IPS-11a (cell line): ENCODE measurements around the gene THUMPD3.
A peak's percentile ranks its signal among the peaks of the same experiment; 100 is the strongest.

ENCODE experiments used
- H3K4me3 ChIP-seq: one replicate; pipeline ENCODE4 v1.5.1; 2013; ENCODE audit warnings: low read depth, low read length, control low read depth

Gene THUMPD3

GRCh38 chr3:9396632-9397331, 33.9 kb downstream of the THUMPD3 start:
- peak overlapping the region; percentile 82 for H3K4me3 ChIP-seq

GRCh38 chr3:9397332-9397905, 34.6 kb downstream of the THUMPD3 start, which contains the start of gene SETD5:
Gene SETD5, plus strand, starts transcription at chr3:9397615. Its CDS starts 31,324 bp downstream, at chr3:9428939.
- peak within 1 kb of the TSS; percentile 98 for H3K4me3 ChIP-seq

DNA sequence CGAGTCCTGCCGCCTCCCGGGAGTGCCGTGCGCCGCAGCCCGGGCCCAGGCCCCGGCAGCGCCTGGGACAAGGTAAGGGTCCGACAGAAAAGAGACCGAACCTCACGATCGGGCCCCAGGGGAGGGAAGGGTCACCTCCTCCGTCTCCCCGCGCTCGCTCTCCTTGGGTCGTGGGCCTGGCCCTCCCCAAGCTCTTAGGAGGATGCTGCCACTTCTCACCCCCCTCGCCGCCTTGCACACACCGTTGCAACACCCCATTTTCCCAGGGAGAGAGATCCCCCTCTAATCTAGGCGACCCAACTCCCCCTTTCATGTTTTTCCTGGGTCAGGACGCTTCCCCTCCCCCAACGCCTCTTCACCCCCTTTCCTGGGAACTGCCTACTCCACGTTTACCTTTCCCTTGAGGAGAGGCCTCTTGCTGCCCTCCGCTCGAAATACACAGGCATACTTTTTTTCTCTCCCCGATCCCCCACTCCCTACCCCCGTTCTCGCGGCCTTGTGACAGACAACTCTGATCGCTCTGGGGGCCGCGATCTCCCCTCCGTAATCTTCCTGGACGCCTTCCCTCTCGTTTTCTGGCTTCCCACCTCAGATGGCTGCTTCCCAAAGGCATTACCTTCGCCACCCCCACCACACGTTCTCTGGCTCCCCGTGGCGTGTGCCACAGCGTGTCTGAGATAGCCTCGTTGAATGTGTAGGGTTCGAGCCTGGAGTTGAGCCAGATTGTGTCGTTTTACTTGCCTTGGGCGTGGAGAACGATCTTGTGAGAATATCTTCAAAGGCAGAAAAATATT, 35.2 kb downstream of the THUMPD3 start:
- peak overlapping the region; percentile 98 for H3K4me3 ChIP-seq

GRCh38 chr3:9398700-9399336, 36.0 kb downstream of the THUMPD3 start:
- peak overlapping the region; percentile 98 for H3K4me3 ChIP-seq

DNA sequence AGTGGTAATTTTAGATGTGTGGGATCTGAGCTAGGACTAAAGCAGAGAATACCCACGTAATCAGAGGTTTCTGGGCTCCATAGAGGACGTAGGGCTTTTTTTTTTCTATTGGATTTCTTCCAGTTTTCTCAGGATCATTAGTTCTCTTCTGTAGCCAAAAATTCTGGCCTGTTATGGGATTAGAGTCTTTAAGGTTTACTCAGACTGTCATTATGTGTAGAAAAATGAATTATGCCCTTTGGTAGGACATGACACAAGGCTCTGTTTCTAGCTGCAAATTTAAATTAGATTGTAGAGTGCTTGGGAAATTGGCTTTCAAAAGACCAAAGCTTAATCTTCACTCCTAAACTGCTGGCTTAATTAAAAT, 36.5 kb downstream of the THUMPD3 start:
- H3K4me3 ChIP-seq: peak overlapping the region; percentile 98

DNA sequence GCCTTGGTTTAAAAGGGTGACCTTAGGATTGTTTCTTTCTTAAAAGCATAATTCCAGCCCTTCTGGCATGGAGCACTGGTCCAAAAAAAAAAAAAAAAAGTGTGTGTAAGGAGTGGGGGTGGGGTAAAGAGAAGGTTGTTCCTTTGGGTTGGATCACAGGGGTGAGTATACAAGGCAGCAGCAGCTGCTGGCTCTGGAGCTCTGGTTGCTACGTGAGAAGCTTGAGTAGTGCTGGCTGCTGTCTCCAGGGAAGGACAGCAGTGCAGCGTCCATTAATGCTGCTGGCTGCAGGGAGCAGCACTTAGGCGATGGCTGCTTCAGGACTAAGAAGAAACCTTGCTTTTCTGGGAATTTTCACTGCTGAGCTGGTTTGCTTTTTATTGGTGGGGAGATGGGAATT, 36.9 kb downstream of the THUMPD3 start:
- H3K4me3 ChIP-seq: peak overlapping the region; percentile 98

GRCh38 chr3:9400616-9401015, 37.8 kb downstream of the THUMPD3 start:
- H3K4me3 ChIP-seq: no peak overlapping the region

DNA sequence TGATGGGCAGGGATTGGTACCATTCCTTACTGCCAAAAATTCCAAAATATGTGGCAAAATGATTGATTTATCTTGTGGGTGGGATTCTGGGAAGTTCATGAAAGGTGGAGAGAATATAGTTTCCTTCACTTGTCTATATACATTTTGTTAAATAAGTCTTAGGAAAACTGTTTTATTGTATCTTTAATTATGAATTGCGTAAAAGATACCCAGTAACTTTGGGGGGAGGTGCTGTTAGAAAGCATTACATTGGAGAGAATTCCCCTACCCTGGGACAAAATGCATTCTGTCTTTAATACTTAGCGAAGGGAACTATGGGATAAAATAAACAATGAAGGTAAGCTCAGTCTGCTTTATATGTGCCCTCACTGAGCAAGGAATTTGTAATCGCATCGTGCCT, 39.1 kb downstream of the THUMPD3 start:
- H3K4me3 ChIP-seq: no peak overlapping the region

- no peak overlapping the region for H3K4me3 ChIP-seq
Observed at GRCh38 chr3:9402410-9403228, 39.8 kb downstream of the THUMPD3 start.

- no peak overlapping the region for H3K4me3 ChIP-seq
Observed at GRCh38 chr3:9403463-9403862, 40.6 kb downstream of the THUMPD3 start.

GRCh38 chr3:9404680-9405079, 41.8 kb downstream of the THUMPD3 start:
- H3K4me3 ChIP-seq: no peak overlapping the region

GRCh38 chr3:9405756-9406155, 42.9 kb downstream of the THUMPD3 start:
- H3K4me3 ChIP-seq: no peak overlapping the region

- H3K4me3 ChIP-seq: no peak overlapping the region
Observed at GRCh38 chr3:9406856-9407626, 44.2 kb downstream of the THUMPD3 start.

DNA sequence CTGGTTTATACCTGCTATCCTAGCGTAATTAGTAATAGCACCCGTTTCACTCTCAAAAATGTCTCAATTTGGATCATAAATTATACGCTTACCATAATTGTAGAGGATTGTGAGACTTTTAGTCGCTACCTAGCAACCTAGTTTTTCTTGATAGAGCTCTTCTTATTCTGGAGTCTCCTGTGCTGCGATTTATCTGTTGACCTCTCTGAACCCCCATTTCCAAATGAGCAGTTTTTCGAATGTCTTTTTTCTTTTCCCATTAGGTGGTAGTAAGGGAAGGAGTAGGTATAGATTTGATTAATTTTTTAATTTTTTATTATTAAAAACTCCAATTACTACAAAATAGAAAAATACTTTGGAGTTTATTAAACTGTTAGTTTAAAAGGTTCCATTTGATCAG, 45.2 kb downstream of the THUMPD3 start:
- no peak overlapping the region for H3K4me3 ChIP-seq

- no peak overlapping the region for H3K4me3 ChIP-seq
Observed at GRCh38 chr3:9408546-9408945, 45.7 kb downstream of the THUMPD3 start.

DNA sequence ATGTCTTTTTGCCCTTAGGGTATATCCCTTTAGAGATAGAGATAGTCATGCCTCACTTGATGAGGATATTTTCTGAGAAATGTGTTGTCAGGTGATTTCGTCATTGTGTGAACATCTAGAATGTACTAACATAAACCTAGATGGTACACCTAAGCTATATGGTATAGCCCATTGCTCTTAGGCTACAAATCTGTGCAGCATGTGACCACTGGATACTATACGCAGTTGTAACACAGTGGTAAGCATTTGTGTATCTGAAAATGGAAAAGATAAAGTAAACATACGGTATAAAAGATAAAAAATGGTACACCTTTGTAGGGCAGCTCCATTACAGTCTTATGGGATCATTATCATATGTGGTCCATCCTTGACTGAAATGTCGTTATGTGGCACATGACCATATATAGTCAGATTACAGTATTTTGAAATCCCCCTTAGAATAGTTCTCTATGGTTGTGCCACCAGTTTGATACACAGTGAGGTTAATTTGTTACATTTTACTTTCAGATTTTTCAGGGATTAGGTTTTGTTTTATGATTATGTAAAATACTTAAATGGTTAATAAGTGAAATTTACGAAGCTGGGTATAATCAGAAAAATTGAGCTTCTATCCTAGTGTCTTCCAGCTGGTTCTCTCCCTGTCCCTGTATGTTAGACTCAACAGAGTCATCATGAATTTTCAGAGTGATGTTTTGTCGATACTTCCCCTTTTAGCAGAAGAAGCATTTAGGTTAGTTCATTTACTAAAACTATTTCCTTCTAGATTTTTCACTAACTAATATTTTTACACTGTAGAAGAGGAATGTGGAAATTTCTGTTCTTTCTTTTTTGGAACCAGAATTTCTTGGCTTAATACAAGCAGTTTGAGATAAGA, 47.4 kb downstream of the THUMPD3 start:
- no peak overlapping the region for H3K4me3 ChIP-seq

DNA sequence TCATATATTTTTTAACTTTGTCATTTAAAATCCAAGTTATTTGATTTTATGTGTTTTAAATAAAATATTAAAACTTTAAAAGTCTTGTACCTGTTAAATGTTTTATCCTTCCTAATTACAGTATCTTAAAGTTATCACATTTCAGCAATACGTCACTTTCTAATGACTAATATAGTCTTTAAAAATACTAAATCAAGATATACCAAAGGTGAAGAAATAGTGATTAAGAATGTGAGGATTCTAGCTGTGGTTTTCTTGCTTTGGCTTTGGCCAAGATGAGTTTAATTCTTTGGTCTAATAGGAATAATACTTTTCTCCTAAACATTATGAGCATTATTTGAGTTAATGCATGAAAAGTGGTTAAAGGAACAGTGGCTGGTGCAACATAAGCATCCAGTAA, 48.4 kb downstream of the THUMPD3 start:
- no peak overlapping the region for H3K4me3 ChIP-seq

DNA sequence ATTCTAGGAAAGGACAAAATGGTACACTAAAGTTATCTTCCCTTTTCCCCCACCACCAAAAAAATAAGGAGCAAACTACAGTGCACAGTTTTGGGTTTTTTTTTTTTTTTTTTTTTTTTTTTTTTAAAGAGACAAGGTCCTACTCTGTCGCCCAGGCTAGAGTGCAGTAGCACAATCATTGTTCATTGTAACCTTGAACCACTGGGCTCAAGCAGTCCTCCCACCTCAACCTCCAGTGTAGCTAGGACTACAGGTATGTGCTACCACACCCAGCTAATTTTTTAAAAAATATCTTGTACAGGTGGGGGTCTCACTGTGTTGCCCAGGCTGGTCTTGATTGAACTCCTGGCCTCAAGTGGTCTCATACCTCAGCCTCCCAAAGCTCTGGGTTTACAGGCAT, 49.4 kb downstream of the THUMPD3 start:
- no peak overlapping the region for H3K4me3 ChIP-seq

- no peak overlapping the region for H3K4me3 ChIP-seq
Observed at GRCh38 chr3:9414826-9415225, 52.0 kb downstream of the THUMPD3 start.
